Activated CD4-positive, alpha-beta T cell treated with anti-CD3 and anti-CD28 coated beads, Interleukin-2, amount 50 U/mL, for 48 hours (primary cell): Measurements from ENCODE around the gene XRCC1.

Experiments
- DNase-seq, 2 experiments: peaks; one replicate each; pipeline ENCODE4 v3.0.0-alpha.2; 2020

Gene XRCC1

GRCh38 chr19:43511324-43511723, 64.0 kb downstream of the XRCC1 start:
- no peak for DNase-seq

- DNase-seq = no peak
Measured at GRCh38 chr19:43510713-43511112, 64.6 kb downstream of the XRCC1 start.

GRCh38 chr19:43507880-43508279, 67.4 kb downstream of the XRCC1 start:
- DNase-seq = no peak

GRCh38 chr19:43506629-43507028, 68.7 kb downstream of the XRCC1 start:
- DNase-seq = no peak

GRCh38 chr19:43505941-43506340, 69.4 kb downstream of the XRCC1 start:
- no peak for DNase-seq

DNA sequence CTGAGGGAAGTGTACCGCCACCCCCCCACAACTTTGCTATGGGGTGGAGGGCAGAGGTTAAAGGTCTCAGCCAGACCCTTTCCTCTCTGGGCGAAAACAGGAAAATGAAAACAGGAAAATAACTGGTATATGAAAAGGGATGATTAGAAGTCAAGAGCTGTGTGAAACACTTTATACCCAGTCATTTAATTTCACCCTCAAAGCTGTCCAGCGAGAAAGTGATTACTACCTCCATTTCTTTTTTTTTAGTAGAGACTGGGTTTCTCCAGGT, 70.2 kb downstream of the XRCC1 start:
- DNase-seq = no peak

GRCh38 chr19:43504426-43505185, 70.7 kb downstream of the XRCC1 start, which contains the start of gene PHLDB3:
Gene PHLDB3, minus strand, starts transcription at chr19:43504746. Its CDS starts 628 bp downstream, at chr19:43504118.
- DNase-seq = no peak

- peak; percentile 99 to 100 for DNase-seq
Measured at GRCh38 chr19:43503501-43504425, 71.6 kb downstream of the XRCC1 start.

- DNase-seq = no peak
Measured at GRCh38 chr19:43502419-43502976, 72.8 kb downstream of the XRCC1 start.

GRCh38 chr19:43501661-43502418, 73.5 kb downstream of the XRCC1 start:
- no peak for DNase-seq

- no peak for DNase-seq
Measured at GRCh38 chr19:43499042-43499441, 76.3 kb downstream of the XRCC1 start.

GRCh38 chr19:43498233-43498842, 77.0 kb downstream of the XRCC1 start:
- no peak for DNase-seq

DNA sequence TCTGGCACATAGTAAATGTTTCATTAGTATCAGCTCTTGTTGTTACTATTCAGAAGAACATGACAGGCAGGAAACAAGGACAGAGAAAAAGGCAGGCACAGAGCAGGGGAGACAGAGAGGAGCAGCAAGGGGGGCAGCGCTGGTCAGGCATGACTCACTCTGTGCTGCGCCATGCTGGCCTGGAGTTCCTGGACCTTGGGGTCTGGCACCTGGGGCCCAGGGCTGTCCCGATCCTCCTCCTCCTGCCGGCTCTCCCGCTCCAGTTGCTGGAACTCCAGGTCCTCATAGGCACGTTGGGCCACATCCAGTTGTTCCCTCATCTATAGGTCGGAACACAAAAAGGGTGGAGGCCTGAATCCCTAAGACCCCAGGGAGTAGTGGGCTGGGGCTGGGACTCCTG, 78.4 kb downstream of the XRCC1 start:
- DNase-seq = no peak

GRCh38 chr19:43495082-43495481, 80.2 kb downstream of the XRCC1 start:
- no peak for DNase-seq
